ENCODE results near the gene PRR3. TPM values are rescaled to one million over a fixed set of nuclear protein-coding genes. Genes with fewer than 3 reads are reported as not detected.
A peak's percentile ranks its signal among the peaks of the same experiment; 100 is the strongest.

PRR3 gene
- total and polyA plus RNA-seq, 2 of the 13 experiments (the other 11 are each of a cell fraction or from before 2014, with no cell fraction given) = 14.6 to 21.2 TPM

- TF ChIP-seq IKZF4 (CRISPR knock-in tag; IDR thresholded peaks at IDR 0.05; ENCODE audit: borderline replicate concordance, low read depth, not compliant biosample characterization) = peak; percentile 66
- TF ChIP-seq ZNF878 (CRISPR knock-in tag; IDR thresholded peaks at IDR 0.05) = peak; percentile 84; the same call in 1 of the 2 replicates
- 0 out of 2 replicates have a peak, but pooled peaks have one; percentile 67 for TF ChIP-seq ZSCAN20 (CRISPR knock-in tag; IDR thresholded peaks at IDR 0.05; ENCODE audit: borderline replicate concordance)
- no peak for TF ChIP-seq ZFP82 (CRISPR knock-in tag; IDR thresholded peaks at IDR 0.05; ENCODE audit: borderline replicate concordance)
- peak; percentile 69 for TF ChIP-seq ZNF772 (CRISPR knock-in tag; IDR thresholded peaks at IDR 0.05)
- TF ChIP-seq ZBTB1 (CRISPR knock-in tag; IDR thresholded peaks at IDR 0.05; ENCODE audit: borderline replicate concordance) = no peak
- TF ChIP-seq ZNF513 (CRISPR knock-in tag; conservative IDR thresholded peaks at IDR 0.05) = no peak
- no peak; the same call in 1 of the 2 replicates for TF ChIP-seq KDM5A (IDR thresholded peaks at IDR 0.05; ENCODE audit: borderline replicate concordance, low read length)
- TF ChIP-seq POGZ (CRISPR knock-in tag; IDR thresholded peaks at IDR 0.05) = peak; percentile 92
- peak; percentile 54 for TF ChIP-seq ASH2L (IDR thresholded peaks at IDR 0.05; ENCODE audit: insufficient read length, low read depth, low read length)
- no peak for TF ChIP-seq PRMT3 (CRISPR knock-in tag; IDR thresholded peaks at IDR 0.05; ENCODE audit: borderline replicate concordance, low read depth)
- TF ChIP-seq, protein P1, sequence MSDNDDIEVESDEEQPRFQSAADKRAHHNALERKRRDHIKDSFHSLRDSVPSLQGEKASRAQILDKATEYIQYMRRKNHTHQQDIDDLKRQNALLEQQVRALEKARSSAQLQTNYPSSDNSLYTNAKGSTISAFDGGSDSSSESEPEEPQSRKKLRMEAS (IDR thresholded peaks at IDR 0.05) = 0 out of 2 replicates have a peak, but pooled peaks have one; percentile 30
- TF ChIP-seq ZBTB42 (CRISPR knock-in tag; IDR thresholded peaks at IDR 0.05) = no peak
- TF ChIP-seq NFE2L2 (IDR thresholded peaks at IDR 0.05; ENCODE audit: low read length) = no peak
- no peak for TF ChIP-seq ZNF564 (CRISPR knock-in tag; IDR thresholded peaks at IDR 0.05)
- no peak for TF ChIP-seq ZNF549 (CRISPR knock-in tag; IDR thresholded peaks at IDR 0.05)
- TF ChIP-seq STAT5B (CRISPR knock-in tag; IDR thresholded peaks at IDR 0.05) = no peak
- TF ChIP-seq, protein P2, sequence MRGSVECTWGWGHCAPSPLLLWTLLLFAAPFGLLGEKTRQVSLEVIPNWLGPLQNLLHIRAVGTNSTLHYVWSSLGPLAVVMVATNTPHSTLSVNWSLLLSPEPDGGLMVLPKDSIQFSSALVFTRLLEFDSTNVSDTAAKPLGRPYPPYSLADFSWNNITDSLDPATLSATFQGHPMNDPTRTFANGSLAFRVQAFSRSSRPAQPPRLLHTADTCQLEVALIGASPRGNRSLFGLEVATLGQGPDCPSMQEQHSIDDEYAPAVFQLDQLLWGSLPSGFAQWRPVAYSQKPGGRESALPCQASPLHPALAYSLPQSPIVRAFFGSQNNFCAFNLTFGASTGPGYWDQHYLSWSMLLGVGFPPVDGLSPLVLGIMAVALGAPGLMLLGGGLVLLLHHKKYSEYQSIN (CRISPR knock-in tag; IDR thresholded peaks at IDR 0.05; ENCODE audit: borderline replicate concordance) = no peak
- peak; percentile 67 for TF ChIP-seq HNF4A (CRISPR knock-in tag; IDR thresholded peaks at IDR 0.05)
- TF ChIP-seq, protein P3, sequence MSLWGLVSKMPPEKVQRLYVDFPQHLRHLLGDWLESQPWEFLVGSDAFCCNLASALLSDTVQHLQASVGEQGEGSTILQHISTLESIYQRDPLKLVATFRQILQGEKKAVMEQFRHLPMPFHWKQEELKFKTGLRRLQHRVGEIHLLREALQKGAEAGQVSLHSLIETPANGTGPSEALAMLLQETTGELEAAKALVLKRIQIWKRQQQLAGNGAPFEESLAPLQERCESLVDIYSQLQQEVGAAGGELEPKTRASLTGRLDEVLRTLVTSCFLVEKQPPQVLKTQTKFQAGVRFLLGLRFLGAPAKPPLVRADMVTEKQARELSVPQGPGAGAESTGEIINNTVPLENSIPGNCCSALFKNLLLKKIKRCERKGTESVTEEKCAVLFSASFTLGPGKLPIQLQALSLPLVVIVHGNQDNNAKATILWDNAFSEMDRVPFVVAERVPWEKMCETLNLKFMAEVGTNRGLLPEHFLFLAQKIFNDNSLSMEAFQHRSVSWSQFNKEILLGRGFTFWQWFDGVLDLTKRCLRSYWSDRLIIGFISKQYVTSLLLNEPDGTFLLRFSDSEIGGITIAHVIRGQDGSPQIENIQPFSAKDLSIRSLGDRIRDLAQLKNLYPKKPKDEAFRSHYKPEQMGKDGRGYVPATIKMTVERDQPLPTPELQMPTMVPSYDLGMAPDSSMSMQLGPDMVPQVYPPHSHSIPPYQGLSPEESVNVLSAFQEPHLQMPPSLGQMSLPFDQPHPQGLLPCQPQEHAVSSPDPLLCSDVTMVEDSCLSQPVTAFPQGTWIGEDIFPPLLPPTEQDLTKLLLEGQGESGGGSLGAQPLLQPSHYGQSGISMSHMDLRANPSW (CRISPR knock-in tag; IDR thresholded peaks at IDR 0.05; ENCODE audit: borderline replicate concordance) = peak; percentile 91
- TF ChIP-seq MTF2 (CRISPR knock-in tag; IDR thresholded peaks at IDR 0.05; ENCODE audit: borderline replicate concordance) = no peak
- TF ChIP-seq TFE3 (CRISPR knock-in tag; IDR thresholded peaks at IDR 0.05) = peak; percentile 70
Measured at GRCh38 chr6:30515944-30516753, 40.9 kb upstream of the PRR3 start (continued).
